Caco-2 (cell line): ENCODE results near the gene FADS6. TPM values are rescaled to one million over a fixed set of nuclear protein-coding genes. Genes with fewer than 3 reads are reported as not detected.

Source experiments
- BruUV-seq: library from RNA; stranded (reverse); fragments of 400-500 nt; replicated peaks from 2 replicates; lab custom pipeline; 2021; lab: Mats Ljungman, UMichigan
- CTCF ChIA-PET: fragments of 300-600 bp; sonication (Branson Sonifier 250); formaldehyde crosslinking; loops from one replicate; lab custom pipeline; 2022; ENCODE audit warnings: antibody characterized with exemption; lab: Charles Lee
- POLR2A ChIA-PET: fragments of 300-600 bp; sonication (Branson Sonifier 250); formaldehyde crosslinking; loops from one replicate; lab custom pipeline; 2022; ENCODE audit warnings: antibody characterized with exemption; lab: Charles Lee
- DNase-seq, 2 experiments: peaks; one replicate each; pipeline versions ENCODE4 v3.0.0 to v3.0.0-alpha.2; 2020 to 2022
- H3K27me3 ChIP-seq: replicated peaks from 2 replicates; pipeline ENCODE4 v1.6.0; 2011; ENCODE audit warnings: low read length; ENCODE audit not compliant: control insufficient read depth, insufficient read depth
- H3K36me3 ChIP-seq: 2 replicates; pipeline ENCODE4 v1.5.1; 2011; ENCODE audit warnings: low read length; ENCODE audit not compliant: control insufficient read depth, insufficient read depth
- H3K4me1 ChIP-seq: fragments of 250-450 bp; sonication (Bioruptor Pico); 2 replicates; pipeline ENCODE4 v1.5.1; 2020; ENCODE audit warnings: mild to moderate bottlenecking
- H3K4me3 ChIP-seq: 2 replicates; pipeline ENCODE4 v1.5.1; 2011; ENCODE audit warnings: low read depth, mild to moderate bottlenecking, control low read depth, low read length
- H3K9me3 ChIP-seq: fragments of 250-450 bp; sonication (Bioruptor Pico); 2 replicates; pipeline ENCODE4 v1.5.1; 2020; ENCODE audit warnings: mild to moderate bottlenecking, moderate library complexity
- H3K27ac Mint-ChIP-seq: one replicate; pipeline ENCODE4 v1.8.0; 2022; ENCODE audit warnings: mixed read lengths; ENCODE audit not compliant: unreplicated experiment
- H3K27me3 Mint-ChIP-seq: one replicate; pipeline ENCODE4 v1.8.0; 2022; ENCODE audit warnings: mixed read lengths; ENCODE audit not compliant: insufficient read depth, unreplicated experiment
- H3K36me3 Mint-ChIP-seq: one replicate; pipeline ENCODE4 v1.8.0; 2022; ENCODE audit warnings: mild to moderate bottlenecking, mixed read lengths; ENCODE audit not compliant: insufficient read depth, unreplicated experiment
- H3K4me1 Mint-ChIP-seq: one replicate; pipeline ENCODE4 v1.8.0; 2022; ENCODE audit warnings: low read depth, mixed read lengths; ENCODE audit not compliant: unreplicated experiment
- H3K4me3 Mint-ChIP-seq: one replicate; pipeline ENCODE4 v1.8.0; 2022; ENCODE audit warnings: mild to moderate bottlenecking, moderate library complexity, mixed read lengths; ENCODE audit not compliant: unreplicated experiment
- H3K9me3 Mint-ChIP-seq: one replicate; pipeline ENCODE4 v1.8.0; 2022; ENCODE audit warnings: mixed read lengths; ENCODE audit not compliant: unreplicated experiment
- CTCF ChIP-seq, 2 experiments: fragments of 200-600 bp in 1 of 2; IDR thresholded peaks; 1 replicate in 1 of 2; 2 replicates in 1 of 2; pipeline versions ENCODE4 v1.5.1 to v1.8.0; 2011 to 2022; ENCODE audit warnings: antibody characterized with exemption in 1 of 2, control low read depth in 1 of 2, inconsistent platforms in 1 of 2, low read depth in 1 of 2, low read length in 1 of 2, mild to moderate bottlenecking in 1 of 2, moderate library complexity in 1 of 2; ENCODE audit not compliant: insufficient read depth in 1 of 2, severe bottlenecking in 1 of 2, unreplicated experiment in 1 of 2
- intact Hi-C: fragments of 100-400 bp; cut with micrococcal nuclease; formaldehyde crosslinking; loops from one replicate; pipeline ENCODE4 v1.10.0; 2022; ENCODE audit not compliant: unreplicated experiment
- total RNA-seq: library from RNA; stranded (reverse); gene quantifications from 2 replicates; pipeline ENCODE4 v1.2.3, GENCODE V29; 2022

The FADS6 gene
- total RNA-seq, 1 experiment from 2014 or later = 2.6 TPM

GRCh38 chr17:74827800-74828199, 65.6 kb downstream of the FADS6 start:
- Mint-ChIP-seq H3K27me3 (no peaks in the 10 kb centered on the region), H3K9me3 (no peaks in the 10 kb centered on the region), H3K36me3 (peaks cover 5% of the 10 kb centered on the region), H3K4me1 (no peaks in the 10 kb centered on the region), H3K27ac (no peak overlapping the region), H3K4me3 (no peak overlapping the region)
- no peak for DNase-seq
- intact Hi-C loops = no loop called here
- Histone ChIP-seq H3K4me1 (peaks cover 5% of the 10 kb centered on the region; the same call in 1 of the 2 replicates), H3K27me3 (no peaks in the 10 kb centered on the region), H3K36me3 (no peaks in the 10 kb centered on the region), H3K9me3 (no peaks in the 10 kb centered on the region), H3K4me3 (no peak overlapping the region)
- BruUV-seq = no TSS peak
- CTCF ChIA-PET = no interaction called here
- no peak for TF ChIP-seq CTCF (IDR thresholded peaks at IDR 0.05; ENCODE audit: insufficient read depth in 1 of 2, low read depth in 1 of 2, low read length in 1 of 2, severe bottlenecking in 1 of 2, unreplicated experiment in 1 of 2)
- POLR2A ChIA-PET = no interaction called here

Other genes with a start within 250 kb of the FADS6 start
- 2.2 and 2.4 TPM in 2 replicates for gene CD300LF, start 180.7 kb downstream of the FADS6 start, total RNA-seq
- gene RAB37, start 156.4 kb downstream of the FADS6 start, total RNA-seq = 12.3 and 14.8 TPM in 2 replicates
- gene NHERF1, start 145.0 kb downstream of the FADS6 start, total RNA-seq = 204 and 218 TPM in 2 replicates
- gene NAT9, start 117.3 kb downstream of the FADS6 start, total RNA-seq = 84.5 and 89.5 TPM in 2 replicates
- gene GRIN2C, start 33.7 kb downstream of the FADS6 start, total RNA-seq = 4.8 and 5.2 TPM in 2 replicates
- 19.0 and 20.6 TPM in 2 replicates for gene FDXR, start 20.6 kb downstream of the FADS6 start, total RNA-seq
- 0.48 and 0.77 TPM in 2 replicates for gene USH1G, start 29.6 kb upstream of the FADS6 start, total RNA-seq
- gene OTOP2, start 30.6 kb upstream of the FADS6 start, total RNA-seq = not detected in 2 replicates
- gene OTOP3, start 42.3 kb upstream of the FADS6 start, total RNA-seq = not detected in 2 replicates
- gene HID1, start 79.1 kb upstream of the FADS6 start, total RNA-seq = 29.8 and 30.4 TPM in 2 replicates
- 30.9 and 31.6 TPM in 2 replicates for gene CDR2L, start 94.0 kb upstream of the FADS6 start, total RNA-seq
- gene MRPL58, start 119.0 kb upstream of the FADS6 start, total RNA-seq = 61.0 and 61.8 TPM in 2 replicates
- gene ATP5PD, start 153.3 kb upstream of the FADS6 start, total RNA-seq = 316 and 326 TPM in 2 replicates
- 27.9 and 28.8 TPM in 2 replicates for gene KCTD2, start 153.6 kb upstream of the FADS6 start, total RNA-seq
- gene SLC16A5, start 194.3 kb upstream of the FADS6 start, total RNA-seq = 27.7 and 33.8 TPM in 2 replicates
- gene ARMC7, start 216.3 kb upstream of the FADS6 start, total RNA-seq = 23.6 and 26.0 TPM in 2 replicates
- gene NT5C, start 238.1 kb upstream of the FADS6 start, total RNA-seq = 59.3 and 68.4 TPM in 2 replicates